ENCODE measurements around the gene NBPF15. TPM values are rescaled to one million over a fixed set of nuclear protein-coding genes. Genes with fewer than 3 reads are reported as not detected.

Gene NBPF15
- total and polyA plus RNA-seq, 9 of the 15 experiments (the other 6 are each of a cell fraction or from before 2014, with no cell fraction given) = 1.8 to 13.2 (median 6.0) TPM

- TF ChIP-seq, protein P1, sequence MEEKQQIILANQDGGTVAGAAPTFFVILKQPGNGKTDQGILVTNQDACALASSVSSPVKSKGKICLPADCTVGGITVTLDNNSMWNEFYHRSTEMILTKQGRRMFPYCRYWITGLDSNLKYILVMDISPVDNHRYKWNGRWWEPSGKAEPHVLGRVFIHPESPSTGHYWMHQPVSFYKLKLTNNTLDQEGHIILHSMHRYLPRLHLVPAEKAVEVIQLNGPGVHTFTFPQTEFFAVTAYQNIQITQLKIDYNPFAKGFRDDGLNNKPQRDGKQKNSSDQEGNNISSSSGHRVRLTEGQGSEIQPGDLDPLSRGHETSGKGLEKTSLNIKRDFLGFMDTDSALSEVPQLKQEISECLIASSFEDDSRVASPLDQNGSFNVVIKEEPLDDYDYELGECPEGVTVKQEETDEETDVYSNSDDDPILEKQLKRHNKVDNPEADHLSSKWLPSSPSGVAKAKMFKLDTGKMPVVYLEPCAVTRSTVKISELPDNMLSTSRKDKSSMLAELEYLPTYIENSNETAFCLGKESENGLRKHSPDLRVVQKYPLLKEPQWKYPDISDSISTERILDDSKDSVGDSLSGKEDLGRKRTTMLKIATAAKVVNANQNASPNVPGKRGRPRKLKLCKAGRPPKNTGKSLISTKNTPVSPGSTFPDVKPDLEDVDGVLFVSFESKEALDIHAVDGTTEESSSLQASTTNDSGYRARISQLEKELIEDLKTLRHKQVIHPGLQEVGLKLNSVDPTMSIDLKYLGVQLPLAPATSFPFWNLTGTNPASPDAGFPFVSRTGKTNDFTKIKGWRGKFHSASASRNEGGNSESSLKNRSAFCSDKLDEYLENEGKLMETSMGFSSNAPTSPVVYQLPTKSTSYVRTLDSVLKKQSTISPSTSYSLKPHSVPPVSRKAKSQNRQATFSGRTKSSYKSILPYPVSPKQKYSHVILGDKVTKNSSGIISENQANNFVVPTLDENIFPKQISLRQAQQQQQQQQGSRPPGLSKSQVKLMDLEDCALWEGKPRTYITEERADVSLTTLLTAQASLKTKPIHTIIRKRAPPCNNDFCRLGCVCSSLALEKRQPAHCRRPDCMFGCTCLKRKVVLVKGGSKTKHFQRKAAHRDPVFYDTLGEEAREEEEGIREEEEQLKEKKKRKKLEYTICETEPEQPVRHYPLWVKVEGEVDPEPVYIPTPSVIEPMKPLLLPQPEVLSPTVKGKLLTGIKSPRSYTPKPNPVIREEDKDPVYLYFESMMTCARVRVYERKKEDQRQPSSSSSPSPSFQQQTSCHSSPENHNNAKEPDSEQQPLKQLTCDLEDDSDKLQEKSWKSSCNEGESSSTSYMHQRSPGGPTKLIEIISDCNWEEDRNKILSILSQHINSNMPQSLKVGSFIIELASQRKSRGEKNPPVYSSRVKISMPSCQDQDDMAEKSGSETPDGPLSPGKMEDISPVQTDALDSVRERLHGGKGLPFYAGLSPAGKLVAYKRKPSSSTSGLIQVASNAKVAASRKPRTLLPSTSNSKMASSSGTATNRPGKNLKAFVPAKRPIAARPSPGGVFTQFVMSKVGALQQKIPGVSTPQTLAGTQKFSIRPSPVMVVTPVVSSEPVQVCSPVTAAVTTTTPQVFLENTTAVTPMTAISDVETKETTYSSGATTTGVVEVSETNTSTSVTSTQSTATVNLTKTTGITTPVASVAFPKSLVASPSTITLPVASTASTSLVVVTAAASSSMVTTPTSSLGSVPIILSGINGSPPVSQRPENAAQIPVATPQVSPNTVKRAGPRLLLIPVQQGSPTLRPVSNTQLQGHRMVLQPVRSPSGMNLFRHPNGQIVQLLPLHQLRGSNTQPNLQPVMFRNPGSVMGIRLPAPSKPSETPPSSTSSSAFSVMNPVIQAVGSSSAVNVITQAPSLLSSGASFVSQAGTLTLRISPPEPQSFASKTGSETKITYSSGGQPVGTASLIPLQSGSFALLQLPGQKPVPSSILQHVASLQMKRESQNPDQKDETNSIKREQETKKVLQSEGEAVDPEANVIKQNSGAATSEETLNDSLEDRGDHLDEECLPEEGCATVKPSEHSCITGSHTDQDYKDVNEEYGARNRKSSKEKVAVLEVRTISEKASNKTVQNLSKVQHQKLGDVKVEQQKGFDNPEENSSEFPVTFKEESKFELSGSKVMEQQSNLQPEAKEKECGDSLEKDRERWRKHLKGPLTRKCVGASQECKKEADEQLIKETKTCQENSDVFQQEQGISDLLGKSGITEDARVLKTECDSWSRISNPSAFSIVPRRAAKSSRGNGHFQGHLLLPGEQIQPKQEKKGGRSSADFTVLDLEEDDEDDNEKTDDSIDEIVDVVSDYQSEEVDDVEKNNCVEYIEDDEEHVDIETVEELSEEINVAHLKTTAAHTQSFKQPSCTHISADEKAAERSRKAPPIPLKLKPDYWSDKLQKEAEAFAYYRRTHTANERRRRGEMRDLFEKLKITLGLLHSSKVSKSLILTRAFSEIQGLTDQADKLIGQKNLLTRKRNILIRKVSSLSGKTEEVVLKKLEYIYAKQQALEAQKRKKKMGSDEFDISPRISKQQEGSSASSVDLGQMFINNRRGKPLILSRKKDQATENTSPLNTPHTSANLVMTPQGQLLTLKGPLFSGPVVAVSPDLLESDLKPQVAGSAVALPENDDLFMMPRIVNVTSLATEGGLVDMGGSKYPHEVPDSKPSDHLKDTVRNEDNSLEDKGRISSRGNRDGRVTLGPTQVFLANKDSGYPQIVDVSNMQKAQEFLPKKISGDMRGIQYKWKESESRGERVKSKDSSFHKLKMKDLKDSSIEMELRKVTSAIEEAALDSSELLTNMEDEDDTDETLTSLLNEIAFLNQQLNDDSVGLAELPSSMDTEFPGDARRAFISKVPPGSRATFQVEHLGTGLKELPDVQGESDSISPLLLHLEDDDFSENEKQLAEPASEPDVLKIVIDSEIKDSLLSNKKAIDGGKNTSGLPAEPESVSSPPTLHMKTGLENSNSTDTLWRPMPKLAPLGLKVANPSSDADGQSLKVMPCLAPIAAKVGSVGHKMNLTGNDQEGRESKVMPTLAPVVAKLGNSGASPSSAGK (IDR thresholded peaks at IDR 0.05) = peak; percentile 42
Measured at GRCh38 chr1:144494130-144494529, 32.7 kb upstream of the NBPF15 start (continued).

All from K562 (cell line).